WTC11 (cell line): ENCODE results near the gene CFAP99.

Source experiments
- CDX4 ChIP-seq: fragments of 250-450 bp; sonication (Bioruptor Pico); IDR thresholded peaks from 2 replicates; pipeline ENCODE4 v1.9.0; 2021; ENCODE audit warnings: moderate library complexity, mild to moderate bottlenecking, inconsistent platforms, borderline replicate concordance
- CTCF ChIP-seq: fragments of 200-600 bp; IDR thresholded peaks from 2 replicates; pipeline ENCODE4 v1.8.0; 2022; ENCODE audit warnings: antibody characterized with exemption
- RELA ChIP-seq: sonication (generic); formaldehyde crosslinking; IDR thresholded peaks from 2 replicates; pipeline ENCODE4 v1.8.1; 2022; ENCODE audit warnings: missing genetic modification reagents, mild to moderate bottlenecking, borderline replicate concordance

DNA sequence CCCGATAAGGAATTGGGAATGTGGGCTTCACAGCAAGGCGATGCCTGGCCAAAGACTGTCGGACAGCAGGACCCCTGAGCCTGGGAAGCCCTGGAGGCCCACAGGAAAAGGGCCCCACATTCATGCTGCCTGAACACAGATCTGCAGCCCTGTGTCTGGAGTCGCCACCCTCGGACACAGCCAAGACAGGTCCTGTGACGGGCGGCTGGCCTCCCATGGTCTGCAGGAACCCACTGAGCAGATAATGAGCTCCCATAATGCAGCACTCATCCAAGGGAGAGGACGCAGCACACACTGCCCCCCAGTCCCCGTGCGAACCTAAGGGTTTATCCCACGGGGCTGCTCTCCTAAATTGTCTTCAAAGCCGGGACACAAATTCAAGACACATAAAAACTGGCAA lies 30.9 kb upstream of the CFAP99 start:
- TF ChIP-seq CDX4 (CRISPR knock-in tag) (no peak), CTCF (no peak), RELA (CRISPR knock-in tag) (no peak)
